A549 (cell line): ENCODE results near the gene ASB2. TPM values are rescaled to one million over a fixed set of nuclear protein-coding genes. Genes with fewer than 3 reads are reported as not detected.
A peak's percentile ranks its signal among the peaks of the same experiment; 100 is the strongest.

Source experiments
- ATAC-seq, 2 experiments: fragments of 200-7000 bp in 1 of 2; fragments of >200 bp in 1 of 2; cut with Nextera tagmentation in 1 of 2; cut with Tn5 transposase in 1 of 2; 3 replicates each; pipeline versions ENCODE4 v1.8.0 to v1.9.1; 2018 to 2020; ENCODE audit warnings: mild to moderate bottlenecking in 1 of 2, moderate library complexity in 1 of 2
- CTCF ChIA-PET: fragments of 300-600 bp; sonication (Branson Sonifier 250); formaldehyde crosslinking; extraction: SDS; loops from one replicate; lab custom pipeline; 2021; ENCODE audit warnings: antibody characterized with exemption, inconsistent platforms; lab: Yijun Ruan, JAX
- POLR2A ChIA-PET: fragments of 350-600 bp; formaldehyde crosslinking; extraction: SDS; loops from one replicate; lab custom pipeline; 2021; ENCODE audit warnings: antibody characterized with exemption, inconsistent platforms; lab: Yijun Ruan, JAX
- DNase-seq, 2 experiments: peaks; one replicate each; pipeline versions ENCODE4 v3.0.0 to v3.0.0-alpha.2; 2011 to 2016; ENCODE audit warnings: low read depth in 1 of 2, low spot score in 1 of 2
- FAIRE-seq: peaks from 2 replicates; lab custom pipeline; 2011; peaks lifted over from hg19 to GRCh38; lab: Jason Lieb, UNC
- H3K27ac ChIP-seq, 2 experiments: fragments of >200 bp; sonication (Bioruptor Twin); formaldehyde crosslinking; 3 replicates each; pipeline ENCODE4 v1.5.1; 2016 to 2017
- H3K4me1 ChIP-seq: fragments of >200 bp; sonication (Bioruptor Twin); formaldehyde crosslinking; 3 replicates; pipeline ENCODE4 v1.6.1; 2016
- H3K4me2 ChIP-seq: fragments of >200 bp; sonication (Bioruptor Twin); formaldehyde crosslinking; 3 replicates; pipeline ENCODE4 v1.6.1; 2016
- H3K4me3 ChIP-seq: fragments of >200 bp; sonication (Bioruptor Twin); formaldehyde crosslinking; 3 replicates; pipeline ENCODE4 v1.5.1; 2016
- H3K9me3 ChIP-seq: fragments of >200 bp; sonication (Bioruptor Twin); formaldehyde crosslinking; 3 replicates; pipeline ENCODE4 v1.6.1; 2016
- CEBPB ChIP-seq, 2 experiments: fragments of >200 bp in 1 of 2; sonication (Bioruptor Twin) in 1 of 2; formaldehyde crosslinking in 1 of 2; IDR thresholded peaks; 2 replicates each; pipeline ENCODE4 v1.6.1; 2012 to 2016
- CHD2 ChIP-seq: fragments of 150-350 bp; IDR thresholded peaks from 2 replicates; pipeline ENCODE4 v1.6.1; 2014; ENCODE audit warnings: low read length; ENCODE audit not compliant: partially characterized antibody
- CHD4 ChIP-seq: fragments of 200-600 bp; sonication (generic); IDR thresholded peaks from 2 replicates; pipeline ENCODE4 v1.6.1; 2016; ENCODE audit warnings: antibody characterized with exemption, mild to moderate bottlenecking, borderline replicate concordance
- EP300 ChIP-seq, 2 experiments: fragments of >200 bp; sonication (Bioruptor Twin); formaldehyde crosslinking; IDR thresholded peaks; 2 replicates in 1 of 2; 3 replicates in 1 of 2; pipeline ENCODE4 v1.6.1; 2016 to 2017
- ESRRA ChIP-seq: fragments of 150-350 bp; IDR thresholded peaks from 2 replicates; pipeline ENCODE4 v1.6.1; 2014; ENCODE audit warnings: mild to moderate bottlenecking, low read length, borderline replicate concordance
- FOSB ChIP-seq: fragments of 250-450 bp; sonication (Bioruptor Pico); IDR thresholded peaks from 2 replicates; pipeline ENCODE4 v1.5.0; 2020; ENCODE audit warnings: mild to moderate bottlenecking, moderate library complexity
- KDM5A ChIP-seq: fragments of 200-600 bp; sonication (generic); IDR thresholded peaks from 2 replicates; pipeline ENCODE4 v1.6.1; 2016; ENCODE audit warnings: antibody characterized with exemption, mild to moderate bottlenecking
- MAZ ChIP-seq: fragments of 150-350 bp; IDR thresholded peaks from 2 replicates; pipeline ENCODE4 v1.6.1; 2014; ENCODE audit warnings: antibody characterized with exemption, low read depth, low read length, borderline replicate concordance
- MYC ChIP-seq: IDR thresholded peaks from 2 replicates; pipeline ENCODE4 v1.6.1; 2012; ENCODE audit warnings: mild to moderate bottlenecking, inconsistent platforms, low read length, improper control_type of control experiment, borderline replicate concordance
- NFE2L2 ChIP-seq: fragments of 150-350 bp; conservative IDR thresholded peaks from 2 replicates; pipeline ENCODE4 v1.6.1; 2014; ENCODE audit warnings: low read length
- NPAS2 ChIP-seq: fragments of 250-450 bp; sonication (Bioruptor Pico); IDR thresholded peaks from 2 replicates; pipeline ENCODE4 v1.8.0; 2022; ENCODE audit warnings: mild to moderate bottlenecking, moderate library complexity, borderline replicate concordance
- POLR2AphosphoS2 ChIP-seq: conservative IDR thresholded peaks from 2 replicates; pipeline ENCODE4 v1.6.1; 2012; ENCODE audit warnings: low read length, improper control_type of control experiment, inconsistent platforms
- RAD21 ChIP-seq, 2 experiments: fragments of >200 bp in 1 of 2; sonication (Bioruptor Twin) in 1 of 2; formaldehyde crosslinking in 1 of 2; IDR thresholded peaks in 1 of 2; conservative IDR thresholded peaks in 1 of 2; 2 replicates in 1 of 2; 3 replicates in 1 of 2; pipeline ENCODE4 v1.6.1; 2012 to 2018; ENCODE audit warnings: inconsistent platforms in 1 of 2
- RARB ChIP-seq: fragments of 250-450 bp; sonication (Bioruptor Pico); IDR thresholded peaks from 2 replicates; pipeline ENCODE4 v1.8.0; 2021; ENCODE audit warnings: mild to moderate bottlenecking, moderate library complexity
- RFX5 ChIP-seq: fragments of 450-650 bp; IDR thresholded peaks from 2 replicates; pipeline ENCODE4 v1.7.1; 2014; ENCODE audit warnings: antibody characterized with exemption, mild to moderate bottlenecking, moderate library complexity
- RNF2 ChIP-seq: fragments of 200-600 bp; sonication (generic); IDR thresholded peaks from 2 replicates; pipeline ENCODE4 v1.6.1; 2016; ENCODE audit warnings: low read depth, mild to moderate bottlenecking, antibody characterized with exemption, moderate library complexity, borderline replicate concordance
- SMC3 ChIP-seq: fragments of >200 bp; sonication (Bioruptor Twin); formaldehyde crosslinking; IDR thresholded peaks from 3 replicates; pipeline ENCODE4 v1.6.1; 2018; ENCODE audit warnings: inconsistent platforms
- ZNF302 ChIP-seq: fragments of 250-450 bp; sonication (Bioruptor Pico); IDR thresholded peaks from 2 replicates; pipeline ENCODE4 v1.9.0; 2021; ENCODE audit warnings: inconsistent platforms, mild to moderate bottlenecking, moderate library complexity
- ZSCAN20 ChIP-seq: fragments of 250-450 bp; sonication (Bioruptor Pico); IDR thresholded peaks from 2 replicates; pipeline ENCODE4 v1.8.0; 2022; ENCODE audit warnings: mild to moderate bottlenecking, moderate library complexity
- WGBS: methylation state at CpG from one replicate; pipeline ENCODE4 v1.1.6; 2017; ENCODE audit errors: missing lambda C conversion rate; 5-methylcytosine and 5-hydroxymethylcytosine counted together
- polyA plus RNA-seq, 4 experiments: library from polyadenylated mRNA; depleted of rRNA in 3 of 4; stranded (reverse); fragments of >200 nt; fragmentation: RNase III in 1 of 4; extraction: RNeasy Plus Mini Kit Qiagen cat#74134 plus additional on column Dnase treatment in 1 of 4; gene quantifications; 2 replicates in 3 of 4; 3 replicates in 1 of 4; pipeline ENCODE4 v1.2.3, GENCODE V29; 2011 to 2017
- TF ChIP-seq, protein P1 (sequence below): fragments of 150-350 bp; IDR thresholded peaks from 2 replicates; pipeline ENCODE4 v1.6.1; 2014; ENCODE audit warnings: low read depth, mild to moderate bottlenecking, low read length
- TF ChIP-seq, protein P2 (sequence below): fragments of 250-450 bp; sonication (Bioruptor Pico); IDR thresholded peaks from 2 replicates; pipeline ENCODE4 v1.5.0; 2020; ENCODE audit warnings: low read depth, mild to moderate bottlenecking, moderate library complexity
- TF ChIP-seq, protein P3 (sequence below): fragments of >200 bp; sonication (Bioruptor Twin); formaldehyde crosslinking; IDR thresholded peaks from 3 replicates; pipeline ENCODE4 v1.5.1; 2016
- TF ChIP-seq, protein P4 (sequence below): IDR thresholded peaks from 2 replicates; pipeline ENCODE4 v1.6.1; 2012
- TF ChIP-seq, protein P5 (sequence below): IDR thresholded peaks from 2 replicates; pipeline ENCODE4 v1.6.1; 2012

Gene ASB2
- polyA plus RNA-seq, 2 of the 4 experiments (the other 2 are of a cell fraction), result 0.03 to 0.10 TPM

DNA sequence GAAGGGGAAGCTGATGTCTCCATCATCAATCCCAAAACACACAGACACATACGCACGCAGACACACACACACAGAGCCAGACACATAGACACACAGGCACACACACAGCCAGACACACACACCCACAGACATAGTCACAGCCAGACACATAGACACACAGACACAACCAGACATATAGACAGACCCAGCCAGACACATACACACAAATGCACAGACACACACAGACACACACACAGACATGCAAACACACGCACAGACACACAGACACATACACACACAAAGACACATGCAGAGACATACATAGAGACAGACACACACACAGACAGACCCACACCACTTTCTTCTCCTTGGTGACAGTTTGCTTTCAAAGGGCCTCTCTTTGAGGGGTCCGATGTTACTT, 27.0 kb upstream of the ASB2 start (continued):
- TF ChIP-seq, protein P1, sequence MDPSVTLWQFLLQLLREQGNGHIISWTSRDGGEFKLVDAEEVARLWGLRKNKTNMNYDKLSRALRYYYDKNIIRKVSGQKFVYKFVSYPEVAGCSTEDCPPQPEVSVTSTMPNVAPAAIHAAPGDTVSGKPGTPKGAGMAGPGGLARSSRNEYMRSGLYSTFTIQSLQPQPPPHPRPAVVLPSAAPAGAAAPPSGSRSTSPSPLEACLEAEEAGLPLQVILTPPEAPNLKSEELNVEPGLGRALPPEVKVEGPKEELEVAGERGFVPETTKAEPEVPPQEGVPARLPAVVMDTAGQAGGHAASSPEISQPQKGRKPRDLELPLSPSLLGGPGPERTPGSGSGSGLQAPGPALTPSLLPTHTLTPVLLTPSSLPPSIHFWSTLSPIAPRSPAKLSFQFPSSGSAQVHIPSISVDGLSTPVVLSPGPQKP, result no peak
- TF ChIP-seq MAZ, result no peak
- no peak for TF ChIP-seq CEBPB (IDR thresholded peaks at IDR 0.05)
- TF ChIP-seq, protein P2, sequence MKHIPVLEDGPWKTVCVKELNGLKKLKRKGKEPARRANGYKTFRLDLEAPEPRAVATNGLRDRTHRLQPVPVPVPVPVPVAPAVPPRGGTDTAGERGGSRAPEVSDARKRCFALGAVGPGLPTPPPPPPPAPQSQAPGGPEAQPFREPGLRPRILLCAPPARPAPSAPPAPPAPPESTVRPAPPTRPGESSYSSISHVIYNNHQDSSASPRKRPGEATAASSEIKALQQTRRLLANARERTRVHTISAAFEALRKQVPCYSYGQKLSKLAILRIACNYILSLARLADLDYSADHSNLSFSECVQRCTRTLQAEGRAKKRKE (CRISPR knock-in tag), result no peak
- TF ChIP-seq RNF2, result no peak
- no peak for TF ChIP-seq NPAS2 (CRISPR knock-in tag)
- TF ChIP-seq ZSCAN20, result no peak
- TF ChIP-seq, all 56 proteins: peak for 0

DNA sequence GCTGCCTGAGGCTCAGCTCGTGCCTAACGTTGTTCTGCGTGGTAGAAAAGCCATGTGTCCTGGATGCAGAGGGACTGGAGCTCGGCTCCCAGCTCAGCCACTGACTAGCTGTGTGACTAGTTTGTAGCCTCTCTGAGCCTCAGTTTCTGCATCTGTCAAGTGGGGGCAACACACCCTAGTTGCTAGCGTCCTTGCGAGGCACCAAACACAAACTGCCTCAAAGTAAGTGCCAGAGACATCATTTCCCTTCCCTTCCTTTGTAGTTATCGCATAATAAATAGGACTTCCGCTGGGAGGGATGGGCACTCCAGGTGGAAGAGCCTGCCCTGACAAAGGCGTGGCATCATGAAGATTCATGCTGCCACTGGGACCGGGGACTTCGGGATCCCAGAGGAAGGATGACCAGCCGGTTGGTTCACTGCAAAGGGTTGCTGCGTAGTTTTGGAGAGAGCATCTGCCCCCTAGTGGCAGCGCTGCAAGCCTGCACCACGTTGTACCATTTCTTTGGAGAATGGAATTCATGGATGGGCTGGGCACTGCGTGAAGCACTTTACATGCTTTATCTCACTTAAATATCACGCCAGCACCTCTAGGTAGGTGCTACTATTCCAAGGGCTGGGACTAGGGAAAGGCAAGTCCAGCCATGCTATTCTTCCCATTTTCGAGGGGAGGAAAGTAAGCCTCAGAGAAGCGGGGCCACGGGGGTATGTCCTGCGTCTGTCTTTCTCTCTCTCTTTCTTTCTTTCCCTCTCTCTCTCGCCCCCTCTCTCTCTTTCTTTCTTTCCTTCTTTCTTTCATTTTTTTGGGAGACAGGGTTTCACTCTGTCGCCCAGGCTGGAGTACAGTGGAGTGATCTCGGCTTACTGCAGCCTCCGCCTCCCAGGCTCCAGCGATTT, 25.4 kb upstream of the ASB2 start:
- no peaks in the 10 kb centered on the region for H3K9me3 ChIP-seq
- H3K4me1 ChIP-seq, result no peaks in the 10 kb centered on the region
- peak; percentile 73 to 83 for DNase-seq
- ATAC-seq, result peak; percentile 81 to 94
- ChIA-PET POLR2A (interaction anchor here (0.7 kb wide), 1 partner anchor 36 kb away, joined by 4 read pairs; no protein-coding TSS in a partner anchor), CTCF (interaction anchor here (0.5 to 12.5 kb wide), 29 partner anchors 9 to 361 kb away, joined by 3 to 400 read pairs (median 4); no protein-coding TSS in a partner anchor)
- TF ChIP-seq RAD21 (conservative IDR thresholded peaks at IDR 0.05 in 1 of 2, IDR thresholded peaks at IDR 0.05 in 1 of 2), result peak; percentile 79 to 88
- TF ChIP-seq MYC, result peak; percentile 29; the same call in 1 of the 2 replicates
- TF ChIP-seq RFX5, result no peak
- peak; percentile 88 for TF ChIP-seq SMC3
- TF ChIP-seq, protein P3, sequence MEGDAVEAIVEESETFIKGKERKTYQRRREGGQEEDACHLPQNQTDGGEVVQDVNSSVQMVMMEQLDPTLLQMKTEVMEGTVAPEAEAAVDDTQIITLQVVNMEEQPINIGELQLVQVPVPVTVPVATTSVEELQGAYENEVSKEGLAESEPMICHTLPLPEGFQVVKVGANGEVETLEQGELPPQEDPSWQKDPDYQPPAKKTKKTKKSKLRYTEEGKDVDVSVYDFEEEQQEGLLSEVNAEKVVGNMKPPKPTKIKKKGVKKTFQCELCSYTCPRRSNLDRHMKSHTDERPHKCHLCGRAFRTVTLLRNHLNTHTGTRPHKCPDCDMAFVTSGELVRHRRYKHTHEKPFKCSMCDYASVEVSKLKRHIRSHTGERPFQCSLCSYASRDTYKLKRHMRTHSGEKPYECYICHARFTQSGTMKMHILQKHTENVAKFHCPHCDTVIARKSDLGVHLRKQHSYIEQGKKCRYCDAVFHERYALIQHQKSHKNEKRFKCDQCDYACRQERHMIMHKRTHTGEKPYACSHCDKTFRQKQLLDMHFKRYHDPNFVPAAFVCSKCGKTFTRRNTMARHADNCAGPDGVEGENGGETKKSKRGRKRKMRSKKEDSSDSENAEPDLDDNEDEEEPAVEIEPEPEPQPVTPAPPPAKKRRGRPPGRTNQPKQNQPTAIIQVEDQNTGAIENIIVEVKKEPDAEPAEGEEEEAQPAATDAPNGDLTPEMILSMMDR, result peak; percentile 91
- TF ChIP-seq EP300 (IDR thresholded peaks at IDR 0.05), result no peak
- no peak for TF ChIP-seq CHD4
- TF ChIP-seq, protein P4, sequence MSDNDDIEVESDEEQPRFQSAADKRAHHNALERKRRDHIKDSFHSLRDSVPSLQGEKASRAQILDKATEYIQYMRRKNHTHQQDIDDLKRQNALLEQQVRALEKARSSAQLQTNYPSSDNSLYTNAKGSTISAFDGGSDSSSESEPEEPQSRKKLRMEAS, result peak; percentile 56; the same call in 1 of the 2 replicates
- no peak for TF ChIP-seq NPAS2 (CRISPR knock-in tag)
- TF ChIP-seq POLR2AphosphoS2, result no peak
- no peak for TF ChIP-seq CHD2
- 0 out of 3 replicates have a peak overlapping the region, but pooled peaks have one; percentile 17 for H3K4me2 ChIP-seq
- peak; percentile 67 for FAIRE-seq
- H3K4me3 ChIP-seq, result no peak overlapping the region
- H3K27ac ChIP-seq, result no peak overlapping the region; a peak in 1 of 6 replicates
- 50% methylated on average over 26 of the region's 26 CpGs for WGBS

DNA sequence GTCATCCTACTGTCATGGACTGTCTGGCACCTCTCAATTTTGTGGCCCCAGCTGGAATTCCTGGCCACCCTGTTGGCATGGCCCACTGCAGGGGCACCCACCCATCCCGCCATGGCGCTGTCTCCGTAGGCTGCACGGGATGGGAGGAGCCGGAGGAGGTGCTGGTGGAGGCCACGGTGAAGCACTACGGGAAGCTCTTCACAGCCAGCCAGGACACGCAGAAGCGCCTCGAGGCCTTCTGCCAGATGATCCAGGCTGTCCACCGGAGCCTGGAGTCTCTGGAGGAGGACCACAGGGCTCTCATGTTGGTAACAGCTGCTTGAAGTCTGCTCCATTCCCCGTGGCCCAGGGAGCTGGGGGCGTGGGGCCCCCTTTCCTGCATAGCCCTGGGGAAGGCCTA, 24.6 kb upstream of the ASB2 start:
- no peak for FAIRE-seq
- no peak for DNase-seq
- no peak for TF ChIP-seq RARB (CRISPR knock-in tag)
- no peak for TF ChIP-seq POLR2AphosphoS2
- no peak for TF ChIP-seq NFE2L2
- TF ChIP-seq, protein P2 (CRISPR knock-in tag), result no peak
- TF ChIP-seq ESRRA, result no peak
- TF ChIP-seq SMC3, result no peak
- no peak for TF ChIP-seq ZNF302 (CRISPR knock-in tag)
- TF ChIP-seq, protein P5, sequence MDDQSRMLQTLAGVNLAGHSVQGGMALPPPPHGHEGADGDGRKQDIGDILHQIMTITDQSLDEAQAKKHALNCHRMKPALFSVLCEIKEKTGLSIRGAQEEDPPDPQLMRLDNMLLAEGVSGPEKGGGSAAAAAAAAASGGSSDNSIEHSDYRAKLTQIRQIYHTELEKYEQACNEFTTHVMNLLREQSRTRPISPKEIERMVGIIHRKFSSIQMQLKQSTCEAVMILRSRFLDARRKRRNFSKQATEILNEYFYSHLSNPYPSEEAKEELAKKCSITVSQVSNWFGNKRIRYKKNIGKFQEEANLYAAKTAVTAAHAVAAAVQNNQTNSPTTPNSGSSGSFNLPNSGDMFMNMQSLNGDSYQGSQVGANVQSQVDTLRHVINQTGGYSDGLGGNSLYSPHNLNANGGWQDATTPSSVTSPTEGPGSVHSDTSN, result no peak
- TF ChIP-seq CHD2, result no peak
- TF ChIP-seq KDM5A, result no peak
- TF ChIP-seq FOSB (CRISPR knock-in tag), result no peak
- 75% methylated on average over 11 of the region's 13 CpGs for WGBS
- no peak overlapping the region for H3K4me2 ChIP-seq
- H3K9me3 ChIP-seq, result no peaks in the 10 kb centered on the region
- no peak overlapping the region; a peak in 1 of 6 replicates for H3K27ac ChIP-seq
- peak in 1 of 2 experiments; percentile 13; a peak in 3 of 6 replicates for ATAC-seq
- H3K4me3 ChIP-seq, result no peak overlapping the region
- CTCF ChIA-PET, result interaction anchor here (0.5 to 12.5 kb wide), 22 partner anchors 9 to 360 kb away, joined by 3 to 400 read pairs (median 4); no protein-coding TSS in a partner anchor
- H3K4me1 ChIP-seq, result no peaks in the 10 kb centered on the region
- POLR2A ChIA-PET, result no interaction called here
